ENCODE results near the gene DGKQ. TPM values are rescaled to one million over a fixed set of nuclear protein-coding genes. Genes with fewer than 3 reads are reported as not detected.
"Not testable (repeated sequence)": the region's sequence is repeated elsewhere in the genome, so short reads cannot be mapped to it uniquely, and the experiment has no call there.

The DGKQ gene
- total and polyA plus RNA-seq, 2 experiments from 2014 or later = 15.1 to 17.1 TPM

- TF ChIP-seq CTCF (IDR thresholded peaks at IDR 0.05; ENCODE audit: low read depth, low read length) = no peak
- Histone ChIP-seq H3K4me1 (ENCODE audit: low read depth) (peaks cover 25% of the 10 kb centered on the region), H3K27ac (peak overlapping the region; percentile 86), H3K4me3 (peak overlapping the region; percentile 87), H3K9me3 (ENCODE audit: low read depth) (no peaks in the 10 kb centered on the region), H3K27me3 (peaks cover 10% of the 10 kb centered on the region), H3K36me3 (no peaks in the 10 kb centered on the region)
- no peak for DNase-seq (ENCODE audit: low read depth in 1 of 2, low spot score in 1 of 2)
Measured at GRCh38 chr4:930827-931193, 42.6 kb downstream of the DGKQ start.

- Histone ChIP-seq H3K4me3 (no peak overlapping the region), H3K4me1 (ENCODE audit: low read depth) (peaks cover 25% of the 10 kb centered on the region), H3K9me3 (ENCODE audit: low read depth) (no peaks in the 10 kb centered on the region), H3K36me3 (no peaks in the 10 kb centered on the region), H3K27me3 (peaks cover 7% of the 10 kb centered on the region), H3K27ac (no peak overlapping the region)
- TF ChIP-seq CTCF (IDR thresholded peaks at IDR 0.05; ENCODE audit: low read depth, low read length) = no peak
- DNase-seq (ENCODE audit: low read depth in 1 of 2, low spot score in 1 of 2) = no peak
Measured at GRCh38 chr4:930028-930551, 43.3 kb downstream of the DGKQ start.

- no peak for DNase-seq (ENCODE audit: low read depth in 1 of 2, low spot score in 1 of 2)
- no peaks in the 10 kb centered on the region for H3K36me3 ChIP-seq
- H3K4me3 ChIP-seq = no peak overlapping the region
- H3K9me3 ChIP-seq (ENCODE audit: low read depth) = no peaks in the 10 kb centered on the region
- peaks cover 25% of the 10 kb centered on the region for H3K4me1 ChIP-seq (ENCODE audit: low read depth)
- no peak overlapping the region for H3K27ac ChIP-seq
- no peaks in the 10 kb centered on the region for H3K27me3 ChIP-seq
- TF ChIP-seq CTCF (IDR thresholded peaks at IDR 0.05; ENCODE audit: low read depth, low read length) = no peak
Measured at GRCh38 chr4:929096-929765, 44.1 kb downstream of the DGKQ start.

- DNase-seq (ENCODE audit: low read depth in 1 of 2, low spot score in 1 of 2); H3K27ac ChIP-seq; H3K36me3 ChIP-seq; H3K4me3 ChIP-seq; H3K27me3 ChIP-seq; H3K9me3 ChIP-seq (ENCODE audit: low read depth): not testable (repeated sequence)
- peaks cover 25% of the 10 kb centered on the region for H3K4me1 ChIP-seq (ENCODE audit: low read depth)
Measured at GRCh38 chr4:927566-927965, 45.8 kb downstream of the DGKQ start.

DNA sequence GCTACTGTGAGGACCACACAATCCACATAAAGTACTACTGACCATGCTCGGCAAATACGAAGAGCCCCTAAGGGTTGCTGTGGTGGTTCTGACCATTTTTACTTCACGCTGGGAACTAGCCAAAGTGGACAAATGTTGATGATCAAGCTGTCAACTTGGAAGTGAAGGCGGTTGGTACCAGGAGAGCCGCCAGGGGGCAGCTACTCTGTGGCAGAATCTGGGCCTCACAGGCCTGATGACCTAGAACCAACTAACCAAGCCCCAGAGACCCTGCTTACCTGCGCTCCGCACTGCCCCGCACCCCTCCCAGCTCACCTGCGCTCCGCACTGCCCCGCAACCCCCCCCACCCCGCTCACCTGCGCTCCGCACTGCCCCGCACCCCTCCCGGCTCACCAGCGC lies 46.8 kb downstream of the DGKQ start:
- Histone ChIP-seq H3K4me1 (ENCODE audit: low read depth) (peaks cover 25% of the 10 kb centered on the region), H3K27me3 (no peaks in the 10 kb centered on the region), H3K27ac (no peak overlapping the region), H3K9me3 (ENCODE audit: low read depth) (no peaks in the 10 kb centered on the region), H3K4me3 (no peak overlapping the region), H3K36me3 (no peaks in the 10 kb centered on the region)
- peak; percentile 55 for TF ChIP-seq CTCF (IDR thresholded peaks at IDR 0.05; ENCODE audit: low read depth, low read length)
- peak; percentile 39 to 62 for DNase-seq (ENCODE audit: low read depth in 1 of 2, low spot score in 1 of 2)

DNA sequence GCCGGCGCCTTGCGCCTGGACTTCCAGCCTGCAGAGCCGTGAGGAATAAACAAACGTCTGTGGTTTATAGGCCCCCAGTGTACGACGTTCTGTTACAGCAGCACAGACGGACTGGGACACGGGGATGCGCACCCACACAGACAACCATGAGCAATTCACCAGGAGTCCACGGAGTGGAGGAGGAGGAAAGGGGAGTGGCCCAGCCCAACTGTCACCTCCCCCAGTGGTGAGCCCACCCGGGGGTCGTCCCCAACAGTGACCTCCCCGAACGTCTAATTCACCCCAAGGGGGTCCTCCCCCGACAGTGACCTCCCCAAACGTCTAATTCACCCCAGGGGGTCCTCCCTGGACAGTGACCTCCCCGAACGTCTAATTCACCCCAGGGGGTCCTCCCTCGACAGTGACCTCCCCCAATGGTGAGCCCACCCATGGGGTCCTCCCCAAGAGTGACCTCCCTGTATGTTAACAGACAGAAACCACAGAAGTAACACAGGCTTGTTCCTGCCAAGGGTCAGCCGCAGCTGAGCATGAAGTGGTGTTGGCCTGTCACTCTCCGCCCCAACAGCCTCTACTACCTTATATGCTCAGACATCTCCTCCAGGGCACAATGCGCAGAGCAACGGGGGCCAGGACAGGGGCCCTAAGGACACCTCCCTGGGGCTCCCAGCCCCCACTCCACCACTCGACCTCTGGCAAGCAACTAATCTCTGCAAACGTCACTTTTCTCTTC lies 47.4 kb downstream of the DGKQ start:
- TF ChIP-seq CTCF (IDR thresholded peaks at IDR 0.05; ENCODE audit: low read depth, low read length) = no peak
- no peak overlapping the region for H3K27ac ChIP-seq
- no peak for DNase-seq (ENCODE audit: low read depth in 1 of 2, low spot score in 1 of 2)
- H3K27me3 ChIP-seq = no peaks in the 10 kb centered on the region
- no peaks in the 10 kb centered on the region for H3K36me3 ChIP-seq
- peaks cover 21% of the 10 kb centered on the region for H3K4me1 ChIP-seq (ENCODE audit: low read depth)
- H3K9me3 ChIP-seq (ENCODE audit: low read depth) = no peaks in the 10 kb centered on the region
- no peak overlapping the region for H3K4me3 ChIP-seq

Data from cardiac muscle cell (in vitro differentiated cells and primary cell).